Measurements from ENCODE around the gene KIF1A.

Gene KIF1A

DNA sequence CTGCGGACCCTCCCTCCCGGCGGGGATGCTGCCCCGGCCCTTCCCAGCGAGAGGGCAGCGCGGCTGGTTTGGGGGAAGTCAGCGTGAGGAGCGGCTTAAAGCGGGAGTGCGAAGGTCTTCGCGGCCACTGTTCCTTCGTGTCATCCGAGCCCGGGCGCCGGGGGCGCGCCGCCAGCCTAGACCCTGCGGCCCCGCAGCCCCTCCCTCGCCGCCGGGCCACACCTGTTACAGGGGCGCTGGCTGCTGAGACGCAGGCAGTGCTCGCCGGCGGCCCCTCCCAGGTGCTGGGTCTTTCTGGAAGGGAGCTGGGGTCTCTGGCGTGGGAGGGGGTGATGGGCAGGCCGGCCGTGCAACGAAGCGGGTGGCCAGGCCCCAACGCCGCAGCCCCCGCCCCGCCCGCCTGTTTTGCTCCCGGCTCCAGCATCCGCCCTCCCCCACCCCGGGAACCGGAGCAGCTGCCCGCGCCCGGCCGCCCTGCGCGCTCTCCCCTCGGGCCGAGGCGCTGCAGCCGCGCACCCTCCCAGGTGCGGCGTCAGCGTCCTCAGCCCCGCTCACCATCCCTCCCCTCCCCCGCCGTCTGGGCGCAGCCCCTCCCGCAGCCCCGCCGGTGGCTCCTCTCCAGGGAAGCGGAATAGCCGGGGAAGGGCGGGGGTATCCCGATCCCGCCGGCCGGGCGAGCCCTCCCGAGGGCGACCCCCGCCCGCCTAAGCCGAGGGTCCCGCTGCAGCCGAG lies 727 bp downstream of the KIF1A start:
- no peak for DNase-seq

DNA sequence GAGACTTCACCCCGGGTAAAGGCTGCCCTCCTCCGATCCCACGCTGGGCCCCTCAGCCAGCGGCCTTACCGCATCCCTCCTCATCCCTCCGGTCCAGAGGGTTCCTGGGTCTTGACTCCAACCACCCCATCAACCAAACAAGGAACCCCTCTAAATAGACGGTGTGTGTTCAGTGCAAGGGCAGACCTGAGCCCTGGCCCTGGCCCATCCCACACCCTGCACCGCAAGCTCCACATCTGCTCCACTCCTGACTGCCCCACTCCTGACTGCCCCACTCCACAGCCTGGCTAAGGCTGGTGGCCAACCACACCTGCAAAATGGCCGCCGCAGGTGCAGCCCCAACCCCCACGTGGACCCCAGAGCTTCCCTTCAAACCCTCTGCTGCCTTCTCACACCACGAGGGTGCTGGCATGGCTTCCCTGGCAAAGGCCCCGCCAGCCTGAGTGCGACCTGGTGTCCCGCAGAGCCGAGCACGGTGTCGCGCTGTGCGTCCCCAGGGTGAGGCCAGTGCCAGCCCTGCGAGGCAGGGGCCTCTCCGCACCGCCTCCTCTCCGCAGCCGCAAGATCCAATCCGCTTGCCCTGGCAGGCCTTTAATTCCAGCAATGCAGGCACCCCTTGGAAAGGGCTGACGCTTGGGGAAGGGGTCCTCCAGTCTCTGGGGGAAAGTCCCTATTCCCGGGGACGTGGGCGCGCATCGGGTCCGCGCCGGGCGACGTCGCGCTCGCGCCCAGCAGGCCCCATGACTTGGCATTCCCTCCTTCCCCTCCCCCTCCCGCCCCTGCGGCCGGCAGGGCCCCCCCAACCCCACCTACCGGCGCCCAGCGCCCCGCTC lies 1.5 kb downstream of the KIF1A start:
- DNase-seq: no peak

GRCh38 chr2:240817496-240818292 lies 2.3 kb downstream of the KIF1A start:
- no peak for DNase-seq

- DNase-seq: no peak
These were observed 3.2 kb downstream of the KIF1A start for GRCh38 chr2:240816584-240817495.

DNA sequence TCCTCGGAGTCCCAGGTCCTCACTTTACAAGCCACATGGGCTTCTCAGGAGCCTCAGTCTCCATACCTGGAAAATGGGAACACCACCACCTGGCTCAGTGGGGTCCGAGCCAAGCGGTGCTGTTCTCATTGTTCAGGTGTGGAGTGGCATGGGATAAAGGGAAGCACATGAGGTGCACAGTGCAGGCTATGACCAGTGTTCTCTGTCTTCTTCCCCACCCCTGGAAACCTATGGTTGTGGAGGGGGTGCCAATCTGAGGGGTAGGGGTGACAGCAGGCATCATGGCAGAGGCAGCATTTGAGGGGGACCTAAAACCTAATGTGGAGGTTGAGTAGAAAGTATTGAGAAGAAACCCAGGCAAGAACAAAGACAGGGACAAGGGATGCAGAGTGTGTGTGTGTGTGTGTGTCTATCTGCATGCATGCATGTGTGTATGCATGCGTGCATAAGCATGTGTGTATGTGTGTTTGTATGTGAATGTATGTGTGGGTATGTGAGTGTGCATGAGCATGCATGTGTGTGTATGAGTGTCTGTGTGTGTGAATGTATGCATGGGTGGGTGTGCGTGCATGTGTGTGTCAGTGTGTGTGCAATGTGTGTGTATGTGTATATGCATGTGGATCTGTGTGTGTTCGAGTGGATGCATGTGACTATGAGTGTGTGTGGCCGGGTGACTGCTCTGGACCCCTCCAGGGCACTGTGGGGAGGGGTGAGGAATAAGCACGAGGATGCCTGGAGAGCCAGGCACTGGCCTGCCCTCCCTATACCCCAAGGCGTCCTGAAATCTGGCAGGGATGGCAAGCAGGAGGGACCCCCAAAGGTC lies 4.0 kb downstream of the KIF1A start:
- no peak for DNase-seq

DNA sequence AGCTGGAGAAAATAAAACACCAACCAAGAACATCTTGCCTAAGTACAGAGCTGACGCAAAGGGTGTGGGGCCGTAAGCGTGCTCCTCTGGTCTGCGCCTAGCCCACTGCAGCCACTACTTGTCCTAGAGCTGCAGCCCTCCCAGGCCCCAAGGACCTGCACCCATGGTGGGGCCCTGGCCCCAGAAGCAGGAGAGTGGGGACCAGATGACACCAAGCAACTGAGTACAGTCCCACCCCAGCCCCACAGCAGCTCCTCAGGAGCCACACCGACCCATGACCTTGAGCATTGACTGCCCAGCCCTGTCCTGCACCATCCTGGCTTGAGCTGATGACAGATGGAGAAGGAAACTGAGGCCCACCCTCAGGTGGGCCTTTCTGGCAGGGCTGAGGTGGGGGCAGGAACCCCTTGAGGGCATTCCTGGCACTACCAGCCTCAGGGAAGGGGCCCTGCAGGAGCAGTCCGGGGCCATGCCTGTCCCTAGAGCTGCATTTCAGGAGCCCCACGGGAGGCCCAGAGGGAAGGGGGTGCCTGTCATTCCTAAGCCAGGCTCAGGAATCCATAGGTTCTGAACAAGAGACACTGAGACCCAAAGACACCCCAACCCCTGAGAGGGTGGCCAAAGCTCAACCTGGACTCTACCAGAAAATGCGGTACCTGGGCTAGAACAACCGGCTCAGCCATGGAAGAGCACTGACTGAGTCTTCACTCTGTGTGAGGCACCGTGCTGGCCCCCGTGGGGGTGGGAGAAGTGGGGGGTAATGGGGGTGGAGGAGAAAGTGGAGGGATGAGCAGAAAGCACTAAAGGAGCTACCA lies 4.9 kb downstream of the KIF1A start:
- no peak for DNase-seq

GRCh38 chr2:240814280-240814679 lies 5.7 kb downstream of the KIF1A start:
- DNase-seq: no peak

DNA sequence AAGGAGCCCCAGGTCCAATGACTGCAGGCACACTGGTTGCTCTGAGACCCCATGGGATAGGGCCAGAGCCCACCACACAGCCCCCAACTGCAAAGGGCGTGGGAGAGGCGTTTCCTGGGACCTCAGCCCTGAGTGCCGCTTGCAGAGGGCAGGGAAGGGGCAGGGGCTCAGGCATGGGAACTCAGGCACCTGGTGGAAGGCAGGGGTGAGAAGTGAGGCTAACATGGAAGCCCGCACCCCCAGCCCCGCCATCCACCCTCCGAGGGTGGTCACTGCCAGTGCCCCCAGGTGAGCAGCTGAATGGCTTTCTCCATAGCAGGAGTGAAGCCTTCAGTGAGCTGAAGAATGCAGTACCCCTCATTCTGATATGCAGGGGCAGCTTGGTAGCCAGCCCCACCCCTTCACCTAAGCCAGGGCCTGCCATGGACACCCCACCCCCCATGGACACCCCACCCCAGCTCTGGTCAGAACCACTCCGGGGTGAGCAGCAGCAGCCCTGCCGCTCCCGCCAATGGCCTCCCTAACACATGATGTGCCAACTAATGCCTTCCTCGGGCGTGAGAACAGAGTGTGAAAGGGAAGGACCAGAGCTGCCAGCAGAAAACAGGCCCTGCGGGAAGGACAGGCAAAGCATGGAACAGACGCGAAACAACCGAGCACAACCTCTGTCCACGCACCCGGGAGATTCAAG lies 6.6 kb downstream of the KIF1A start:
- no peak for DNase-seq

DNA sequence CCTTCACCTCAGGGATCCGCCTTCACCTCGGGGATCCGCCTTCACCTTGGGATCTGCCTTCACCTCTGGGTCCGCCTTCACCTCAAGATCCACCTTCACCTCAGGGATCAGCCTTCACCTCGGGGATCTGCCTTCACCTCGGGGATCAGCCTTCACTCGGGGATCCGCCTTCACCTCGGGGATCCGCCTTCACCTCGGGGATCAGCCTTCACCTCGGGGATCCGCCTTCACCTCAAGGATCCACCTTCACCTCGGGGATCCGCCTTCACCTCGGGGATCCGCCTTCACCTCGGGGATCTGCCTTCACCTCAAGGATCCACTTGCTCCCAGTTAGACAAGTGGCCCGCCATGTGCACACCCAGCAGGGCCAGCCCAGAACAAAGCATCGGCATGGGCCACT lies 7.3 kb downstream of the KIF1A start:
- no peak for DNase-seq

DNA sequence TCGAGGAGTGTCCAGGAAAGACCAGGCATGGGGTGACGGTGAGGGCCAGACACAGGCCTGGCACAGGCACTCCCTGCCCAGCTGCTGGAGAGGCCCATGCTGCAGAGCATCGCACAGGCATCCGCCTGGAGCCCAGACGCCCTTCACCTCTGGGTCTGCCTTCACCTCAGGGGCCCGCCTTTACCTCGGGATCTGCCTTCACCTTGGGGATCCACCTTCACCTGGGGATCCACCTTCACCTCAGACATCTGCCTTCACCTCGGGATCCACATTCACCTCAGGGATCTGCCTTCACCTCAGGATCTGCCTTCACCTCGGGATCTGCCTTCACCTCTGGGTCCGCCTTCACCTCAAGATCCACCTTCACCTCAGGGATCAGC lies 7.7 kb downstream of the KIF1A start:
- DNase-seq: no peak

DNA sequence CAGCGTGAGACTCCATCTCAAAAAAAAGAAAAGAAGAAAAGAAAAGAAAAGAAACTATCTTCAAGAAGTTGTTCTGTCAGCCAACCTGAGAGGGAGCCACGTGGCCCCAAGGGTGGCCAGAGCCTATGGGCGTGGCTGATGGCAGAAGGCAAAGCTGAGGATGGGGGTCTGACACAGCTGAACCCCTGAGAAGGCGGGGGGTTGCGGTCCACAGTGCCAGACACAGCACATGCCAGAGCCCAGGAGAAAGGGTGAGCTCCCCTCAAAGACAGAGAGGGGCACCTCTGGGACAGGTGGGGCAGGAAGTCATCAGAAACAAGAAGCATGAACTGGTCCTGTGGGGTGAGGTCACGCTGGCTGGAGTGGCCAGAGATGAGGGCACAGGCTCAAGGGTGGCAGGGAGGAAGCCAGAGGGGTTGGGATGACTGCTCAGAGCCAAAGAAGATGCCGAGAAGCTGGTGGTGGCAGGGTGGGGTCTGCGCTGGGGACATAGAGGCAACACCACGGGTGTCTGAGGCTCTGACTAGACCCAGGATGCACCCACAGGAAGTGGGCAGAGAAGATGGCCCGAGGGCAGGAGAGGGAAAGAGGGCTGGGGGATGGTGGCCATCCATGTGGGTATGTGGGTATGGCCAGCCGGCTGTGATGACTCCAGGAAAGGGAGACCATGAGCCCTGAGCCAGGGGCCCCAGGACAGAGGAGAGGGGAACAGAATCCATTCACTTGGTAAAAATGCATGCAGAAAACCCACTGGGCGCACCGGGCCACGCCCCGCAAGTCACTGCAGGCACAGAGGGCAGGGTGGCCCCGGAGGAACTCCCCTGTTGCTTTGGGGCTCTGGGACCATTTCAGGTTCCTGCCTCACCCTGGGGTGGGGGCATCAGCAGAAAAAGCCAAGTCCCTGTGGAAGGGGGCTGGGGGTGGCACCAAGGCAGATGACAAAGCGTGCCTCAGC lies 8.4 kb downstream of the KIF1A start:
- DNase-seq: no peak

DNA sequence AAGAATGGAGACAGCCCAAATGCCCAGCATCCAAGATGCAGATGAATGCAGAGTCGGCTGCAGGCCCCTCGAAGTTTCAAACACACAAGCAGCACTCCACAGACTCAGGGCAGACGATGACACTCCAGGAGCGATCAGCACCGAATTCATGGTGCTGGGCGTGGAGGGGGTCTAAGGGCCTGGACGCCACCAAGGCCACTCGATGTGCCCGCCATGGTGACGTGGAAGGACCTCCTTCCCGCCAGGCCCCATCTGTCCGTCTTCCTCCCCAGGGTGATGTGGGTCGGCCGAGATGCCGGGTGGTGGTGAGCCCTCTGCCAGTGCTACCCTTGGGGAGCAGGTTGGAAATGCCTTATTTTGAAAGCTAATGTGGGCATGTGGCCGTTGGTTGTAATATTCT lies 9.4 kb downstream of the KIF1A start:
- no peak for DNase-seq

- DNase-seq: no peak
These were observed 9.8 kb downstream of the KIF1A start for GRCh38 chr2:240810199-240810598.

DNA sequence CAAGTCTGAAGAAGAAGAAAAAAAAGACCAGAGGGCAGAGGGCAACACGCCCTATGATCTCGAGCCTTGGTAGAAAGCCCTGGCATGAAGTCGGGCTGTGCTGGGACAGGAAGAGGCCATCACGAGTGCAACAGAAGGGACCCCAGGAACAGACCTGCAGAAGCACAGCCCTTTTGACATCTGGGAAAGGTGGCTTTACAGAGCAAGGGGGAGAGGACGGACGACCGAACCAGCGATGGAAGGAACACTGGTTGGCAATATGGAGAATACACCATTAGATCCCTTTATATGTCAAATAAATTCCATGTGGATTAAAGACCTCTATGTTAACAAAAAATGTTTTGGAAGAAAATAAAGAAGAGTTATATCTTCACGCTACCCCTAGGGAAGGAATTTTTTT lies 10.7 kb downstream of the KIF1A start:
- no peak for DNase-seq

GRCh38 chr2:240806459-240806858 lies 13.6 kb downstream of the KIF1A start:
- no peak for DNase-seq

- no peak for DNase-seq
These were observed 14.0 kb downstream of the KIF1A start for GRCh38 chr2:240806006-240806405.

GRCh38 chr2:240803191-240803590 lies 16.8 kb downstream of the KIF1A start:
- DNase-seq: no peak

- DNase-seq: no peak
These were observed 20.8 kb downstream of the KIF1A start for GRCh38 chr2:240799033-240799820.
